GM21423 (cell line): ENCODE results near the gene GBP6.
"Not testable (repeated sequence)": the region's sequence is repeated elsewhere in the genome, so short reads cannot be mapped to it uniquely, and the experiment has no call there.

Source experiments
- ATAC-seq: cut with Tn5 transposase; IDR thresholded peaks from one replicate; pipeline ENCODE4 v1.9.1; 2021; ENCODE audit warnings: mild to moderate bottlenecking, moderate library complexity; ENCODE audit not compliant: unreplicated experiment

GBP6 gene

GRCh38 chr1:89369331-89369730, 5.5 kb downstream of the GBP6 start:
- ATAC-seq: no peak

- ATAC-seq: not testable (repeated sequence)
Observed at GRCh38 chr1:89373810-89374209, 10.0 kb downstream of the GBP6 start.

GRCh38 chr1:89378001-89378400, 14.1 kb downstream of the GBP6 start:
- no peak for ATAC-seq

- ATAC-seq: no peak
Observed at GRCh38 chr1:89381618-89382017, 17.8 kb downstream of the GBP6 start.

GRCh38 chr1:89382479-89382878, 18.6 kb downstream of the GBP6 start:
- ATAC-seq: no peak

- ATAC-seq: no peak
Observed at GRCh38 chr1:89383185-89383584, 19.3 kb downstream of the GBP6 start.

GRCh38 chr1:89390707-89391106, 26.8 kb downstream of the GBP6 start:
- no peak for ATAC-seq

GRCh38 chr1:89391686-89392085, 27.8 kb downstream of the GBP6 start:
- no peak for ATAC-seq

- no peak for ATAC-seq
Observed at GRCh38 chr1:89394851-89395250, 31.0 kb downstream of the GBP6 start.

- ATAC-seq: no peak
Observed at GRCh38 chr1:89396902-89397301, 33.0 kb downstream of the GBP6 start.

- no peak for ATAC-seq
Observed at GRCh38 chr1:89405275-89405929, 41.5 kb downstream of the GBP6 start.

GRCh38 chr1:89407360-89407759, 43.5 kb downstream of the GBP6 start:
- no peak for ATAC-seq

GRCh38 chr1:89407768-89408167, 43.9 kb downstream of the GBP6 start:
- ATAC-seq: not testable (repeated sequence)

GRCh38 chr1:89425056-89425455, 61.2 kb downstream of the GBP6 start:
- ATAC-seq: no peak

- no peak for ATAC-seq
Observed at GRCh38 chr1:89429062-89429461, 65.2 kb downstream of the GBP6 start.

GRCh38 chr1:89429681-89430080, 65.8 kb downstream of the GBP6 start:
- not testable (repeated sequence) for ATAC-seq

GRCh38 chr1:89433421-89433820, 69.6 kb downstream of the GBP6 start:
- no peak for ATAC-seq

GRCh38 chr1:89434058-89434780, 70.4 kb downstream of the GBP6 start:
- not testable (repeated sequence) for ATAC-seq
